Measurements from ENCODE around the gene ADAP1.
A peak's percentile ranks its signal among the peaks of the same experiment; 100 is the strongest.

ADAP1 gene

GRCh38 chr7:891805-892204 is 62.7 kb downstream of the ADAP1 start:
- 0 out of 2 replicates have a peak, but pooled peaks have one; percentile 11 for TF ChIP-seq POLR2AphosphoS5 (IDR thresholded peaks at IDR 0.05; ENCODE audit: low read depth)
- TF ChIP-seq CTCF (IDR thresholded peaks at IDR 0.05; ENCODE audit: insufficient read depth, low read length) = no peak

GRCh38 chr7:891291-891690 is 63.2 kb downstream of the ADAP1 start:
- H3K27ac ChIP-seq (replicated peaks) = no peak overlapping the region
- no peaks in the 10 kb centered on the region for H3K27me3 ChIP-seq (ENCODE audit: insufficient read depth, poor library complexity, severe bottlenecking)
- H3K4me3 ChIP-seq (replicated peaks; ENCODE audit: insufficient read depth, low read length) = no peak overlapping the region
- DNase-seq (ENCODE audit: low read depth in 1 of 2, low spot score in 1 of 2) = no peak
- TF ChIP-seq REST (IDR thresholded peaks at IDR 0.05; ENCODE audit: insufficient replicate concordance, low read depth) (no peak), POLR2AphosphoS5 (IDR thresholded peaks at IDR 0.05; ENCODE audit: low read depth) (no peak), CTCF (IDR thresholded peaks at IDR 0.05; ENCODE audit: insufficient read depth, low read length) (no peak), GABPA (IDR thresholded peaks at IDR 0.05; ENCODE audit: low read depth) (no peak), SPI1 (IDR thresholded peaks at IDR 0.05; ENCODE audit: borderline replicate concordance, low read depth) (no peak)

More at GRCh38 chr7:891805-892204, 62.7 kb downstream of the ADAP1 start:
- no peak overlapping the region for H3K27ac ChIP-seq (replicated peaks)
- H3K4me3 ChIP-seq (replicated peaks; ENCODE audit: insufficient read depth, low read length) = no peak overlapping the region
- H3K27me3 ChIP-seq (ENCODE audit: insufficient read depth, poor library complexity, severe bottlenecking) = no peaks in the 10 kb centered on the region
- no peak for DNase-seq (ENCODE audit: low read depth in 1 of 2, low spot score in 1 of 2)

- H3K27ac ChIP-seq (replicated peaks) = no peak overlapping the region
- H3K27me3 ChIP-seq (ENCODE audit: insufficient read depth, poor library complexity, severe bottlenecking) = no peaks in the 10 kb centered on the region
- TF ChIP-seq REST (IDR thresholded peaks at IDR 0.05; ENCODE audit: insufficient replicate concordance, low read depth) (no peak), SPI1 (IDR thresholded peaks at IDR 0.05; ENCODE audit: borderline replicate concordance, low read depth) (no peak)
- H3K4me3 ChIP-seq (replicated peaks; ENCODE audit: insufficient read depth, low read length) = no peak overlapping the region
- DNase-seq (ENCODE audit: low read depth in 1 of 2, low spot score in 1 of 2) = no peak
Measured at GRCh38 chr7:890868-891267, 63.6 kb downstream of the ADAP1 start.

GRCh38 chr7:889391-889790 is 65.1 kb downstream of the ADAP1 start:
- no peak for DNase-seq (ENCODE audit: low read depth in 1 of 2, low spot score in 1 of 2)
- Histone ChIP-seq H3K27me3 (ENCODE audit: insufficient read depth, poor library complexity, severe bottlenecking) (no peaks in the 10 kb centered on the region), H3K27ac (replicated peaks) (no peak overlapping the region), H3K4me3 (replicated peaks; ENCODE audit: insufficient read depth, low read length) (no peak overlapping the region)
- TF ChIP-seq REST (IDR thresholded peaks at IDR 0.05; ENCODE audit: insufficient replicate concordance, low read depth) = no peak
- no peak for TF ChIP-seq GABPA (IDR thresholded peaks at IDR 0.05; ENCODE audit: low read depth)
- no peak for TF ChIP-seq SPI1 (IDR thresholded peaks at IDR 0.05; ENCODE audit: borderline replicate concordance, low read depth)
- TF ChIP-seq CTCF (IDR thresholded peaks at IDR 0.05; ENCODE audit: insufficient read depth, low read length) = no peak
- no peak for TF ChIP-seq POLR2AphosphoS5 (IDR thresholded peaks at IDR 0.05; ENCODE audit: low read depth)
